ENCODE results near the gene ARL8A.
"Not testable (repeated sequence)": the region's sequence is repeated elsewhere in the genome, so short reads cannot be mapped to it uniquely, and the experiment has no call there.

DNA sequence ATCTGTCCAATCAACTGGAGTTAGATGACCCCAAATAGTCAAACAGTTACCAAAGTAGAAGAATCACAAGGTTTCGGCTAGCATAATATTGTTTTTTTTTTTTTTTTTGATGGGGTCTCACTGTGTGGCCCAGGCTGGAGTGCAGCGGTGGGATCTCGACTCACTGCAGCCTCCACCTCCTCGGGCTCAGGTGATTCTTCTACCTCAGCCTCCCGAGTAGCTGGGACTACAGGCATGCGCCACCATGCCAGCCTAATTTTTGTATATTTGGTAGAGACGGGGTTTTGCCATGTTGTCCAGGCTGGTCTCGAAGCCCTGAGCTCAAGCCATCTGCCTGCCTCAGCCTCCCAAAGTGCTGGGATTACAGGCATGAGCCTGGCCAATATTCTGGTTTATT lies 1.2 kb upstream of the ARL8A start:
- not testable (repeated sequence) for TF ChIP-seq EZH2phosphoT487 (IDR thresholded peaks at IDR 0.05; ENCODE audit: insufficient read depth, low read depth); EZH2 (IDR thresholded peaks at IDR 0.05; ENCODE audit: insufficient read depth, poor library complexity, severe bottlenecking)
